HG03280 (cell line): ENCODE results near the gene NPAS2.

Experiments
- ATAC-seq: cut with Tn5 transposase; IDR thresholded peaks from one replicate; pipeline ENCODE4 v1.9.1; 2021; ENCODE audit warnings: mild to moderate bottlenecking, moderate library complexity; ENCODE audit not compliant: unreplicated experiment

The NPAS2 gene

GRCh38 chr2:100793220-100793619, 26.7 kb upstream of the NPAS2 start:
- no peak for ATAC-seq

GRCh38 chr2:100793982-100794381, 26.0 kb upstream of the NPAS2 start:
- ATAC-seq, result no peak

DNA sequence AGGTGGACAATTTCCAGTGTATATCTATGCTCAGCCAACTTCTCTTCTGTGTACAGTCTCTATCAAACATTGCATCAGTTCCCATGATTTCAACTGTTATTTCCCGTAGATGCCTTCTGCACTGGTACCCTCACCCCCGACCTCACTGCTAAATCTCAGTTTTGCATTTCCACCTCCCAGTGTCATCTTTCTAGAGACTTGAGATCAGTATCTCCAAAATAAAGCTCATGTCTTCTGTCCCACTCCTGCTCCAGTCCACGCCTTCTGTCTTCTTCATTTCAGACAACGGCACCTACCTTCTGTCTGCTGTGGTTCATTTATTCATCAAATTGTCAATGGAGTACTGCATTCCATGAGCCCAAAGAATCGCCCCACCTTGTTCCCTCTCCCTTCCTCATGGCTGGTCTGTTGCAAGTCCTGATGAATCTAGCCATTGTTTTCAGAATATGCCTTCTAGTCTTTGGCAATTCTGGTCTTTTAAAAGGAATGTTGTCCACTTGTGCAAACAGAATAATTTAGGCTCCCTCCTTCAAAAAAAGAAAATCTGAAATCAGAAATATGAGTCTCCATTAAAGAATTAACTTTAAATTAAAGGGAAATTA, 23.3 kb upstream of the NPAS2 start:
- no peak for ATAC-seq

DNA sequence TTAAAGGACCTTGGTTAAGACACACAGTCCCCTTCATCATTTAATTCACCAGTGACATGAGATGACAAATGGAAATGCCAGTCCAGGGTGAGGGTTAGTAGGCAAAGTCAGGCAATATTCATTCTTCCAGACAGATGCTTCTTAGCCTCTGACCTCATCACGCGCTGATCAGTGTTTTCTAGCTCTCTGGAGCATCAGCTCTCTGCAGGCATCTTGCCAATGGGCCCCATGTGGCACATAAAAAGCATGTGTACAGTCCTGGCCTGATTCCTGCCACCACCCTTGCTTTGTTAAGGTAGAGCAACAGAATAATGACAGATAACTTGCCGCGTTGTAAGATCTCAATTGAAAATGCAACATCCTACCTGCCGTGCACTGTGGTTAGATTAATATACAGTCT, 20.3 kb upstream of the NPAS2 start:
- ATAC-seq, result no peak

- ATAC-seq, result no peak
Observed at GRCh38 chr2:100800915-100801314, 19.0 kb upstream of the NPAS2 start.

DNA sequence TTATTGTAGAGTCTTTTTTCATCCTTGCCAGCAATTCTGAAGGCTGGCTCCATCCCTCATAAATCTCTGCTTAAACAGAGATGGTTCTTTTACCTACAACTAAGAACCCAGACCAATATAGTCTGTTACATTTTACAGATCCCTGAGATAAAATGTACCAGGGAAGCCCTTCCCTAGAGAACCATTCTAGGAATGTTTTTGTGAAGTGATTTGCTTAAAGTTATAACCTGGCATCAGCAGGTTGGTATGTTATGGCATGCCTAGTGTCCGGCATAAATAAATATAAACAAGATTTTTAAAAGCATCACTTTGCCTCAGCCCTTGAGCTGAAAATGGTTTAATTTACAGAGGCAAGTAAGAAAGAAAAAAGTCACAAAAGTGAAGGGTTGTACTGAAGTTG, 18.5 kb upstream of the NPAS2 start:
- no peak for ATAC-seq

GRCh38 chr2:100802066-100802465, 17.9 kb upstream of the NPAS2 start:
- no peak for ATAC-seq

- ATAC-seq, result no peak
Observed at GRCh38 chr2:100803334-100803733, 16.6 kb upstream of the NPAS2 start.

GRCh38 chr2:100806550-100806949, 13.4 kb upstream of the NPAS2 start:
- ATAC-seq, result no peak

GRCh38 chr2:100807707-100808106, 12.2 kb upstream of the NPAS2 start:
- ATAC-seq, result no peak

- no peak for ATAC-seq
Observed at GRCh38 chr2:100808582-100808981, 11.4 kb upstream of the NPAS2 start.

- ATAC-seq, result no peak
Observed at GRCh38 chr2:100809506-100809905, 10.4 kb upstream of the NPAS2 start.

DNA sequence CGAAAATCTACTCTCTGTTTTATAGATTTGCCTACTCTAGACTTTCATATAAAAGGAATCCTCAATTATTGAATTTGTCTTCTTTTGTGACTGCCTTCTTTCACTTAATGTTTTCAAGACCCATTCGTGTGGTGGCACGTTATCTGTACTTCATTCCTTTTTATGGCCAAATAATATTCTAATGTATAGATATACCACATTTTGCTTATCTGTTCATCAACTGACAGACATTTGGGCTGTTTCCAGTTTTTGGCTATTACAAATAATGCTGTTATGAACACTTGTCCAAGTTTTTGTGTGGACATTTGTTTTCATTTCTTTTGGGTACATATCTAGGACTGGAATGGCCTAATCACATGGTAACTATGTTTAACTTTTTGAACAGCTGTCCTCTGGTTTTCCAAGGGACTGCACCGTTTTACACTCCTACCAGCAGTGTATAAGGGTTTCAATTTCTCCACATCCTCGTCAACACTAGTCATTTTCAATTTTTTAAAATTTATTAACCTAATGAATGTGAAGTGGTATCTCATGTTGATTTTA, 9.3 kb upstream of the NPAS2 start:
- no peak for ATAC-seq

GRCh38 chr2:100812116-100812515, 7.8 kb upstream of the NPAS2 start:
- ATAC-seq, result no peak

DNA sequence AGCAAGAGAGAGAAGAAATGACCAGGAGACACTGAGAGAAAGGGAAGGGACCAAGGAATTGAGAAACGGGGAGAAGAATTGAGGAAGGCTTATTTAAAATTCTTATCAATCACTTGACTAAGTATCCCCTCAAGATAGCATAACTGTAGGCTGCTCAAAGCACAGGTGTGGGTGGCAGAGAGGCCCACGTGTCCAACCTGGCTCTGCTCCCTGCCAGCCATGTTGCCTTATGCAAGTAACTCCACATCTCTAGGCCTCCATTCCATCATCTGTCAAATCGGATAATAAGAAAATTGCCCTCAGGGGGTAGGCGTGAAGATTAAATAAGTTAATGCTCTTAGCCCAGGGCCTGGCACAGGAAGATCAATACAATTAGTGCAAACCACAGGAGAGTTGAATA, 7.4 kb upstream of the NPAS2 start:
- ATAC-seq, result no peak

- ATAC-seq, result no peak
Observed at GRCh38 chr2:100813527-100813926, 6.4 kb upstream of the NPAS2 start.

DNA sequence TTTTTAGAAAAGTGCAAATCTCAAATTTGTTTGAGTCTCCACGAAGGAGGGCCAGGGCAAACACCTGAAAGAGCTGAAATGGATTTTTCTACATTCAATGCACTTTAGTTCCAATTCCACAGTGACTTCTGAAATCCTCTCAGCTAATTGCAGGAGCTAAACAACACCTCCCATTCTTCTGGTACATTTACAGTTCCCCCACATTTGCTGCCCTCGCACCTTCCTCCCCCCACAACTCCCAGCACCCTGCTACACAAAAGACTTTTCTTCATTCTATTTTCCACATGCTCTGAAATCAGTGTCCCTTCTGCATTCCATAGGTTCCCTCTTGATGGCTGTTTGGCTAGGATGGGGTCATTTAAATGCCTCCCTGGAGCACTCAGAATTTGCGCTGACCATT, 5.9 kb upstream of the NPAS2 start:
- no peak for ATAC-seq

GRCh38 chr2:100814453-100814852, 5.5 kb upstream of the NPAS2 start:
- no peak for ATAC-seq

DNA sequence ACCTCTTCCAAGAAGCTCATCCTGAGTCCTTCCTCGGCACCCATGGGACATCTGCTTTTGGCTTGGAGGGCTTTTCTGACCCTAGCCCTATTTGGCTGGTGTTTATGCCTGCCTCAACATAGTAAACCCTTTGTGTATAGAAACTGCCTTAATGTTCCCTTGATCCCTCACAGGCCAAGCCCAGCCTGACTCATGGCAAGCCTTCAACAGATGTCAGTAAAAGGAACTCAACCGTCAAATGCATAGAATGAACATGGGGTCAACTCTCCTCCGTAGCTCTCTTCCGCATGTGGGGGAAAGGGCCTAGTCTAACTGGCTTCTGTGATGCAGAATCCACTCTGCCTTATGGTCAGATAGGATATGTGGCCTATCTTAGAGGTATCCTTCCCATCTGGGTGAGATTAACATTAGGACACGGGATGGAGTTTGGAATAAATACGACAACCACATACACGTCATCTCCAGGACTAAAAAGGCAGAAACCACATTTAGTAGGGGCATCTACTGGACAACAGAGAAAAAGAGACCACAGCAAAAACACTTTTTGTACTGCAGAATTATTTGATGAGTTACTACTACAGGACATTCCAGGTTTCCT, 2.5 kb upstream of the NPAS2 start:
- ATAC-seq, result no peak

GRCh38 chr2:100818003-100818605, 1.8 kb upstream of the NPAS2 start:
- ATAC-seq, result no peak

DNA sequence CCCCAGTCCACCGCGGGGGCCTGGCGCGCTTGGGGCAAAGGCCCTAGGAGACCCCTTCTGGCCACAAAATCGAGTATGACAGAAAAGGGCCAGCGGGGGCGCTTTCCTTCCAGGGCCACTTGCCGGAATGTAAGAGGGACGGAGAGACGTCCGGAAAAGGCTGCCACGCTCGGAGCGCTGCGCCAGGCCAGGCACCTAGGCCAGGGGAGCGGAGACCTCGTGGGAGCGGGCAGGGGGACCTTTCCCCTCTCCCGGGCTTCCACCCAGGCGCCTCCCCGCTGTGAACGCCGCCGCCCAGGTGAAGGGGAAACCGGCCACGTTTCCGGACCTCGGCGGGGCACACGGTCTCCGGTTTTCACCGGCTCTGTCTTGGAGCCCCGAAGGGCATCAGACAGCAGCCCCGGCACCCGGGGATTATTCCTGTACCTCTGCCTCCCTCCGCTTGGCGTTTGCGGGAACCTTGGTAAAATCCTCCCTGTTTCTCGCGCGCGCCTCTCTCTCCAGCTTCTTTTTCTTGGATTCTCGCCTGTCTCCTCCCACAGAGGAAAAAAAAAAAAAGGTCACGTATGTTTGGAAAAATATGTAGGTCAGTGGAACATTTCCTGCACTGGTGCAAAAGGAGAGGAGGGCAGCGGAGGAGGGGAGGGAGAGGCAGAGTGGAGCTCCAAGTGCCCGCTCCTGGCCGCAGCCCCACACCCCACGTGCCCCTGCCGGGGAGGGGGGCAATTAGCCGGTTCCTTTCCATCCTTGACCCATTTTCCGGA, 1.2 kb upstream of the NPAS2 start:
- no peak for ATAC-seq

- ATAC-seq, result no peak
Observed at GRCh38 chr2:100820273-100820522, 259 bp downstream of the NPAS2 start.
